Vagina (tissue), 2 donors: ENCODE data around the gene CTNNA3. TPM values are rescaled to one million over a fixed set of nuclear protein-coding genes. Genes with fewer than 3 reads are reported as not detected.

Experiments
- DNase-seq, 2 donors: peaks; one replicate each; pipeline ENCODE4 v3.0.0-alpha.2; 2017; ENCODE audit errors: extremely low spot score in 2 of 2
- H3K27ac ChIP-seq: fragments of 200-600 bp; sonication (generic); one replicate; pipeline ENCODE4 v1.5.1; 2019
- H3K27me3 ChIP-seq: fragments of 200-600 bp; sonication (generic); one replicate; pipeline ENCODE4 v1.5.1; 2019
- H3K36me3 ChIP-seq, 2 donors: fragments of 200-600 bp; sonication (generic); one replicate each; pipeline ENCODE4 v1.5.1; 2017 to 2019
- H3K4me1 ChIP-seq: fragments of 200-600 bp; sonication (generic); one replicate; pipeline ENCODE4 v1.5.1; 2019
- H3K4me3 ChIP-seq, 2 donors: fragments of 200-600 bp; sonication (generic); 1 replicate in 1 of 2; 2 replicates in 1 of 2; pipeline ENCODE4 v1.5.1; 2016 to 2019
- H3K9me3 ChIP-seq: fragments of 200-600 bp; sonication (generic); one replicate; pipeline ENCODE4 v1.5.1; 2019
- CTCF ChIP-seq, 3 experiments: fragments of 450-650 bp in 2 of 3; fragments of 200-600 bp in 1 of 3; sonication (generic) in 1 of 3; IDR thresholded peaks; one replicate each; pipeline ENCODE4 v1.5.1; 2017 to 2019; ENCODE audit warnings: antibody characterized with exemption in 3 of 3, mild to moderate bottlenecking in 2 of 3, moderate library complexity in 2 of 3
- POLR2A ChIP-seq, 2 donors: fragments of 450-650 bp; IDR thresholded peaks; one replicate each; pipeline ENCODE4 v1.6.1; 2017; ENCODE audit warnings: antibody characterized with exemption in 2 of 2, mild to moderate bottlenecking in 2 of 2, moderate library complexity in 2 of 2
- POLR2AphosphoS5 ChIP-seq, 2 donors: sonication (generic); formaldehyde crosslinking; IDR thresholded peaks; one replicate each; pipeline ENCODE4 v1.9.0; 2017; ENCODE audit warnings: antibody characterized with exemption in 2 of 2, mild to moderate bottlenecking in 2 of 2, low read depth in 1 of 2; ENCODE audit not compliant: insufficient read depth in 1 of 2
- intact Hi-C: fragments of 100-400 bp; cut with DNase I; formaldehyde crosslinking; loops from one replicate; pipeline ENCODE4 v1.15.1; 2023
- total RNA-seq: library from RNA; depleted of rRNA; stranded (reverse); fragments of >200 nt; gene quantifications from one replicate; pipeline ENCODE4 v1.2.3, GENCODE V29; 2016

The CTNNA3 gene
- total RNA-seq, 1 donor from 2014 or later = 0.98 TPM

DNA sequence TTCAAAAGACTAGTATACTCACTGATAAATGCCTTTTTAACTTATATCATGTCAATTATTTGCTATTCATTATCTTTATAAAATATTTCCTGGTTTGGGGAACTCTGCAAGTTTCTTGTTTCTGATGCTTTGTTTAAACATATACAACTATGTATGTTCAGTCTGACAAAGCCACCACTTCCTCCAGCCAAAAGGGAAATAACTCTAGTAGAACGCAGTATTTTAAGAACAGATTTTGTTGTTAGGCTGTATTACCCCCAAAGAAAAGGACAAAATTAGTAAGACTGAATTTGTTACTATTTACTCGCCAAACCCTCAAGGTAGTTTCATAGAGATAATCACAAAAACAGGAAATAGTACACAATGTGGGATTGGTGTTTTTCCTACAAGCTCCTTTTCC, 691.3 kb downstream of the CTNNA3 start:
- no peak overlapping the region for H3K27ac ChIP-seq
- no peak overlapping the region for H3K4me3 ChIP-seq
- TF ChIP-seq CTCF (IDR thresholded peaks at IDR 0.05) (no peak), POLR2A (IDR thresholded peaks at IDR 0.05) (no peak), POLR2AphosphoS5 (IDR thresholded peaks at IDR 0.05; ENCODE audit: insufficient read depth in 1 of 2, low read depth in 1 of 2) (no peak)
- H3K4me1 ChIP-seq = no peaks in the 10 kb centered on the region
- H3K27me3 ChIP-seq = no peaks in the 10 kb centered on the region
- intact Hi-C loops = no loop called here
- no peaks in the 10 kb centered on the region for H3K36me3 ChIP-seq
- no peaks in the 10 kb centered on the region for H3K9me3 ChIP-seq
- no peak for DNase-seq

GRCh38 chr10:66999762-67000545, 696.0 kb downstream of the CTNNA3 start:
- DNase-seq = no peak
- H3K4me3 ChIP-seq = no peak overlapping the region
- H3K4me1 ChIP-seq = no peaks in the 10 kb centered on the region
- TF ChIP-seq CTCF (IDR thresholded peaks at IDR 0.05) (no peak), POLR2AphosphoS5 (IDR thresholded peaks at IDR 0.05; ENCODE audit: insufficient read depth in 1 of 2, low read depth in 1 of 2) (no peak), POLR2A (IDR thresholded peaks at IDR 0.05) (no peak)
- no peaks in the 10 kb centered on the region for H3K9me3 ChIP-seq
- no peaks in the 10 kb centered on the region for H3K27me3 ChIP-seq
- no peaks in the 10 kb centered on the region for H3K36me3 ChIP-seq
- intact Hi-C loops = no loop called here
- no peak overlapping the region for H3K27ac ChIP-seq

DNA sequence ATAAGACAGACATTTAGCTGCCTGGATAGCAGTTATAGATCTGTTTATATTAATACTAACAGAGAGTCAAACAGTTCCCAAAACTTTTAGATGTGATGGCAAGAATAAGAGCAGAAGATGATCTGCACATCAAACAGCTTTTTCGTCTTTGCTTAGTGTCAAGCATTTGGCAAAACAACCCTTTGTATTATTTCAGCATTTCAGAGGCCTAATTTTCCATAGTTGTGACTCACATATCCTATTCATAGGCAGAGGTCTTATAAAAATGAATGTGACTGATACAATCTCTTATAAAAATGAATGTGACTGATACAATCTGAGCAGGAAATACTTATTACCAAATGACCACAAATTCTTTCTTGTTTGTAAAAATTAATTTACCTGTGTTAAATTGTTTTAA, 699.0 kb downstream of the CTNNA3 start:
- intact Hi-C loops = no loop called here
- H3K27me3 ChIP-seq = no peaks in the 10 kb centered on the region
- H3K9me3 ChIP-seq = no peaks in the 10 kb centered on the region
- no peaks in the 10 kb centered on the region for H3K4me1 ChIP-seq
- TF ChIP-seq POLR2AphosphoS5 (IDR thresholded peaks at IDR 0.05; ENCODE audit: insufficient read depth in 1 of 2, low read depth in 1 of 2) = no peak
- TF ChIP-seq CTCF (IDR thresholded peaks at IDR 0.05) = no peak
- no peak for TF ChIP-seq POLR2A (IDR thresholded peaks at IDR 0.05)
- no peak overlapping the region for H3K27ac ChIP-seq
- no peak overlapping the region for H3K4me3 ChIP-seq
- H3K36me3 ChIP-seq = no peaks in the 10 kb centered on the region
- DNase-seq = no peak

GRCh38 chr10:66990143-66990830, 705.7 kb downstream of the CTNNA3 start:
- TF ChIP-seq POLR2A (IDR thresholded peaks at IDR 0.05) = no peak
- no peak for TF ChIP-seq POLR2AphosphoS5 (IDR thresholded peaks at IDR 0.05; ENCODE audit: insufficient read depth in 1 of 2, low read depth in 1 of 2)
- no peak for TF ChIP-seq CTCF (IDR thresholded peaks at IDR 0.05)
- no peaks in the 10 kb centered on the region for H3K36me3 ChIP-seq
- H3K27me3 ChIP-seq = no peaks in the 10 kb centered on the region
- no peaks in the 10 kb centered on the region for H3K9me3 ChIP-seq
- DNase-seq = no peak
- intact Hi-C loops = no loop called here
- no peak overlapping the region for H3K4me3 ChIP-seq
- H3K27ac ChIP-seq = no peak overlapping the region
- H3K4me1 ChIP-seq = no peaks in the 10 kb centered on the region

DNA sequence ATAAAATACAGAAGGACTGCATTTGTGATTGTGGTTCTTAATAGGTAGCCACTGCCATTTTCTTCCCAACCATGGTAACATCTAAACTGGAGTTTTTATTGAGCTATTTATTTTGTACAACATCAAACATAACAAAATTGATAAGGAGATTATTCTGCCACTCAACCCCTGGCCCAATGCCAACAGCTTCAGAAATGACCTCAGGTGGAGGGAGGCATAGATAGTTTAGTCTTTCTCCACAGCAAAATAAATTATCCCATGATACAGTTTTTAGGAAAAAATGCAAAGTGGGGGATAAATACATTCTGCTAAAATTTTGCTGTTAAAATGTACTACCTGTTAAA, 712.5 kb downstream of the CTNNA3 start:
- TF ChIP-seq POLR2A (IDR thresholded peaks at IDR 0.05) = no peak
- TF ChIP-seq POLR2AphosphoS5 (IDR thresholded peaks at IDR 0.05; ENCODE audit: insufficient read depth in 1 of 2, low read depth in 1 of 2) = no peak
- TF ChIP-seq CTCF (IDR thresholded peaks at IDR 0.05) = no peak

More for the DNA sequence above, 712.5 kb downstream of the CTNNA3 start:
- Histone ChIP-seq H3K27ac (no peak overlapping the region), H3K36me3 (no peaks in the 10 kb centered on the region), H3K9me3 (no peaks in the 10 kb centered on the region), H3K4me3 (no peak overlapping the region), H3K27me3 (no peaks in the 10 kb centered on the region), H3K4me1 (no peaks in the 10 kb centered on the region)
- intact Hi-C loops = no loop called here
- DNase-seq = no peak
